K562 (cell line): ENCODE results near the gene GART. TPM values are rescaled to one million over a fixed set of nuclear protein-coding genes. Genes with fewer than 3 reads are reported as not detected.

Experiments used
- ARNT ChIP-seq, 2 experiments: fragments of 450-650 bp; IDR thresholded peaks; 2 replicates each; pipeline ENCODE4 v1.6.1; 2016; ENCODE audit warnings: mild to moderate bottlenecking in 1 of 2
- CBFA2T2 ChIP-seq: fragments of 450-650 bp; conservative IDR thresholded peaks from 2 replicates; pipeline ENCODE4 v1.6.1; 2017; ENCODE audit warnings: mild to moderate bottlenecking
- CBFA2T3 ChIP-seq: fragments of 450-650 bp; IDR thresholded peaks from 2 replicates; pipeline ENCODE4 v1.6.1; 2017
- DEAF1 ChIP-seq: fragments of 450-650 bp; formaldehyde crosslinking; IDR thresholded peaks from 2 replicates; pipeline ENCODE4 v1.4.0; 2020; ENCODE audit warnings: mild to moderate bottlenecking, moderate library complexity
- FOS ChIP-seq: IDR thresholded peaks from 3 replicates; pipeline ENCODE4 v1.6.1; 2011; ENCODE audit not compliant: insufficient read length; ENCODE audit errors: extremely low read depth
- GTF2F1 ChIP-seq: IDR thresholded peaks from 2 replicates; pipeline ENCODE4 v1.6.1; 2011; ENCODE audit warnings: low read depth, low read length, improper control_type of control experiment
- KDM5B ChIP-seq: fragments of 200-600 bp; sonication (generic); IDR thresholded peaks from 2 replicates; pipeline ENCODE4 v1.6.1; 2012; ENCODE audit warnings: low read depth, mild to moderate bottlenecking, moderate library complexity, low read length, control low read depth, inconsistent platforms; ENCODE audit not compliant: insufficient replicate concordance
- NR2C2 ChIP-seq, 2 experiments: fragments of 200-800 bp in 1 of 2; sonication (Bioruptor generic) in 1 of 2; sonication (generic) in 1 of 2; formaldehyde crosslinking in 1 of 2; IDR thresholded peaks; 2 replicates each; pipeline versions ENCODE4 v1.6.1 to v1.8.0; 2016 to 2022; ENCODE audit warnings: mild to moderate bottlenecking in 1 of 2, missing compliant biosample characterization in 1 of 2, missing genetic modification characterization in 1 of 2, missing genetic modification reagents in 1 of 2
- RAD21 ChIP-seq, 2 experiments: fragments of 250-450 bp in 1 of 2; fragments of 450-650 bp in 1 of 2; sonication (Bioruptor Pico) in 1 of 2; formaldehyde crosslinking in 1 of 2; IDR thresholded peaks in 1 of 2; conservative IDR thresholded peaks in 1 of 2; 2 replicates each; pipeline versions ENCODE4 v1.4.0 to v1.8.0; 2020 to 2022; ENCODE audit warnings: mild to moderate bottlenecking in 2 of 2, moderate library complexity in 1 of 2
- SMAD4 ChIP-seq: fragments of 250-450 bp; sonication (Bioruptor Pico); conservative IDR thresholded peaks from 2 replicates; pipeline ENCODE4 v1.8.0; 2021; ENCODE audit warnings: inconsistent platforms, mild to moderate bottlenecking, moderate library complexity
- SNRNP70 ChIP-seq: fragments of 200-400 bp; formaldehyde crosslinking; optimal IDR thresholded peaks from 2 replicates; pipeline ENCODE3; 2017; ENCODE audit warnings: low read depth, low read length
- TEAD2 ChIP-seq: fragments of 450-650 bp; IDR thresholded peaks from 2 replicates; pipeline ENCODE4 v1.6.1; 2016; ENCODE audit warnings: missing genetic modification characterization, control low read depth, missing compliant biosample characterization
- TEAD4 ChIP-seq, 2 experiments: sonication (generic) in 1 of 2; formaldehyde crosslinking in 1 of 2; IDR thresholded peaks; 2 replicates each; pipeline versions ENCODE4 v1.6.1 to v1.8.0; 2012 to 2022; ENCODE audit warnings: borderline replicate concordance in 1 of 2, inconsistent platforms in 1 of 2, low read length in 1 of 2, mild to moderate bottlenecking in 1 of 2, missing genetic modification reagents in 1 of 2
- XRCC5 ChIP-seq: fragments of 200-400 bp; formaldehyde crosslinking; IDR thresholded peaks from 2 replicates; pipeline ENCODE4 v1.6.1; 2017; ENCODE audit warnings: low read depth, mild to moderate bottlenecking, low read length
- YBX1 ChIP-seq: fragments of 450-650 bp; IDR thresholded peaks from 2 replicates; pipeline ENCODE4 v1.7.1; 2016; ENCODE audit warnings: mild to moderate bottlenecking
- ZFP30 ChIP-seq: fragments of 250-450 bp; sonication (Bioruptor Pico); IDR thresholded peaks from 2 replicates; pipeline ENCODE4 v1.8.0; 2022; ENCODE audit warnings: moderate library complexity, mild to moderate bottlenecking, inconsistent platforms, borderline replicate concordance
- ZNF655 ChIP-seq: fragments of 250-450 bp; sonication (Bioruptor Pico); IDR thresholded peaks from 2 replicates; pipeline ENCODE4 v1.5.0; 2021
- ZNF76 ChIP-seq: fragments of 250-450 bp; sonication (Bioruptor Pico); IDR thresholded peaks from 2 replicates; pipeline ENCODE4 v1.4.0; 2020; ENCODE audit warnings: mild to moderate bottlenecking, moderate library complexity, borderline replicate concordance
- ZNF778 ChIP-seq: fragments of 450-650 bp; formaldehyde crosslinking; IDR thresholded peaks from 2 replicates; pipeline ENCODE4 v1.4.0; 2020; ENCODE audit warnings: mild to moderate bottlenecking, moderate library complexity
- polyA plus RNA-seq, 8 experiments: library from polyadenylated mRNA; depleted of rRNA in 4 of 8; stranded (reverse) in 5 of 8; unstranded in 3 of 8; fragments of >200 nt; fragmentation: Nextera tagmentation in 2 of 8; fragmentation: Illumina TruSeq in 1 of 8; extraction: Ambion mirVana in 2 of 8; extraction: Trizol in 1 of 8; gene quantifications; 2 replicates each; pipeline versions ENCODE4 v1.2.1 to v1.2.3, GENCODE V29; 2011 to 2014; ENCODE audit warnings: inconsistent platforms in 1 of 8, missing spikeins in 1 of 8
- total RNA-seq, 7 experiments: library from RNA; depleted of rRNA in 6 of 7; stranded (reverse); fragments of >200 nt in 6 of 7; fragmentation: Illumina TruSeq in 2 of 7; extraction: Trizol in 2 of 7; gene quantifications; 2 replicates each; pipeline versions ENCODE4 v1.2.1 to v1.2.3, GENCODE V29; 2011 to 2021; ENCODE audit warnings: low replicate concordance in 1 of 7
- TF ChIP-seq, protein P1 (sequence below): fragments of 250-450 bp; sonication (Bioruptor Pico); IDR thresholded peaks from 2 replicates; pipeline ENCODE4 v1.5.0; 2020; ENCODE audit warnings: mild to moderate bottlenecking
- TF ChIP-seq, protein P2 (sequence below), 2 experiments: fragments of 450-650 bp in 1 of 2; sonication (generic) in 1 of 2; formaldehyde crosslinking in 1 of 2; IDR thresholded peaks in 1 of 2; conservative IDR thresholded peaks in 1 of 2; 2 replicates each; pipeline versions ENCODE4 v1.6.1 to v1.8.1; 2016 to 2023; ENCODE audit warnings: mild to moderate bottlenecking in 2 of 2, moderate library complexity in 2 of 2, inconsistent platforms in 1 of 2, missing genetic modification reagents in 1 of 2

Gene GART
- total and polyA plus RNA-seq, 9 of the 15 experiments (the other 6 are each of a cell fraction or from before 2014, with no cell fraction given): 141 to 429 (median 349) TPM

DNA sequence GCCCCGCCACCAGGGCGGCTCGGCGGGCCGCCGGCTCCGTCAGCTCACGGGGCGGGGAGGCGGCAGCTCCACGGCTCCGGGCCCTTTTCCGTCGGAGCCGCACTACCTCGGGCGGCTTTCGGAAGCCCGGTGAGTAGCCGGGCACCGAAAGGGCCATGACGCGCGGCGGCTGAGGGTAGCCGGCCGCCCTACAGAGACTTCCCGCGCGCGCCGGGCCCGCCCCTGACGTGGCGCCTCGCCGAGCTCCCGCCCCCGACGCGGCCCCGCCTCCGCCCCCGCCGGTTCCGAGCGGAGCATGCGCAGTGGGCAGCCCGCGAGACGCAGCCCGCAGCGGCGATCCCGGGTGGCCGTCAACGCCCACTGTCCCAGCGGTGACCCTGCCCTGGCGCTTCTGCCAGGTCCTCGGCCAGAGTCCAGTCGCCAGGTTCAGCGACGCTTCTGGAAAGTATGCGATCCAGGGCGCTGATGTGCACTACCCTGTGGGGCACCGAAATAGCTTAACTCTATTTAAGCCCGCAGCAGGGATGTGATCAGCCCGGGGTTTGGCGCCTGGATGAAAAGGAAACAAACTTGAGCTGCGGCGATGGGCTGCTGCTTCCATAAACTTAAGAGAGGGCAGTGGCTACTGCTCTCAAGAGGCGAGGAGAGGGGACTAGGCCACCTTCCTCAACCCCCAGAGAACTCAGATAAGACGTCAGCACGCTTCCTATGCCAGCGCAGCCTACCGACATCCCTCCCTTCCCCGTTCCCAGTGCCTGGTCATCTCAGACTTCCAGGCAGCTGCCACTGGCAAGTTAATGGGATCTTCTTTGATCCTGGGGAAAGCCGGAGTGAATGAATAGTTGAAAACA, 46.8 kb upstream of the GART start, which contains the start of gene DONSON (continued):
- TF ChIP-seq NR2C2 (CRISPR knock-in tag; IDR thresholded peaks at IDR 0.05): no peak
- TF ChIP-seq NR2C2 (tag; IDR thresholded peaks at IDR 0.05): peak; percentile 68; the same call in 1 of the 2 replicates
- TF ChIP-seq CBFA2T2: no peak
- no peak for TF ChIP-seq RAD21 (CRISPR knock-in tag; conservative IDR thresholded peaks at IDR 0.05 in 1 of 2, IDR thresholded peaks at IDR 0.05 in 1 of 2)
- TF ChIP-seq ARNT (IDR thresholded peaks at IDR 0.05): no peak
- TF ChIP-seq GTF2F1: no peak
- no peak for TF ChIP-seq ZFP30 (CRISPR knock-in tag)
- no peak for TF ChIP-seq FOS
- TF ChIP-seq, protein P1, sequence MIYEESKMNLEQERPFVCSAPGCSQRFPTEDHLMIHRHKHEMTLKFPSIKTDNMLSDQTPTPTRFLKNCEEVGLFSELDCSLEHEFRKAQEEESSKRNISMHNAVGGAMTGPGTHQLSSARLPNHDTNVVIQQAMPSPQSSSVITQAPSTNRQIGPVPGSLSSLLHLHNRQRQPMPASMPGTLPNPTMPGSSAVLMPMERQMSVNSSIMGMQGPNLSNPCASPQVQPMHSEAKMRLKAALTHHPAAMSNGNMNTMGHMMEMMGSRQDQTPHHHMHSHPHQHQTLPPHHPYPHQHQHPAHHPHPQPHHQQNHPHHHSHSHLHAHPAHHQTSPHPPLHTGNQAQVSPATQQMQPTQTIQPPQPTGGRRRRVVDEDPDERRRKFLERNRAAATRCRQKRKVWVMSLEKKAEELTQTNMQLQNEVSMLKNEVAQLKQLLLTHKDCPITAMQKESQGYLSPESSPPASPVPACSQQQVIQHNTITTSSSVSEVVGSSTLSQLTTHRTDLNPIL (CRISPR knock-in tag): no peak
- TF ChIP-seq KDM5B: peak; percentile 91
- TF ChIP-seq, protein P2, sequence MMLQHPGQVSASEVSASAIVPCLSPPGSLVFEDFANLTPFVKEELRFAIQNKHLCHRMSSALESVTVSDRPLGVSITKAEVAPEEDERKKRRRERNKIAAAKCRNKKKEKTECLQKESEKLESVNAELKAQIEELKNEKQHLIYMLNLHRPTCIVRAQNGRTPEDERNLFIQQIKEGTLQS (IDR thresholded peaks at IDR 0.05): no peak
- TF ChIP-seq, protein P2 (CRISPR knock-in tag; conservative IDR thresholded peaks at IDR 0.05): peak; percentile 73; the same call in 1 of the 2 replicates
- TF ChIP-seq YBX1: no peak
- TF ChIP-seq ZNF778 (CRISPR knock-in tag): no peak
- no peak for TF ChIP-seq SNRNP70
- no peak for TF ChIP-seq ZNF76 (CRISPR knock-in tag)
- no peak for TF ChIP-seq TEAD2 (tag)
- TF ChIP-seq TEAD4 (IDR thresholded peaks at IDR 0.05; ENCODE audit: low read length): peak; percentile 11; the same call in 1 of the 2 replicates
- no peak for TF ChIP-seq TEAD4 (CRISPR knock-in tag; IDR thresholded peaks at IDR 0.05; ENCODE audit: borderline replicate concordance)
- no peak for TF ChIP-seq DEAF1
- TF ChIP-seq ZNF655: peak; percentile 53; the same call in 1 of the 2 replicates
- TF ChIP-seq CBFA2T3: no peak
- no peak for TF ChIP-seq XRCC5
- TF ChIP-seq SMAD4 (CRISPR knock-in tag): peak; percentile 68; the same call in 1 of the 2 replicates
